WTC11 (cell line): ENCODE measurements around the gene MFF. TPM values are rescaled to one million over a fixed set of nuclear protein-coding genes. Genes with fewer than 3 reads are reported as not detected.

ENCODE experiments used
- ATAC-seq: fragments of 200-7000 bp; cut with Tn5 transposase; 2 replicates; pipeline ENCODE4 v1.10.0; 2021; ENCODE audit warnings: mild to moderate bottlenecking, moderate library complexity
- CTCF ChIA-PET: fragments of 300-600 bp; sonication (Branson Sonifier 250); formaldehyde crosslinking; loops from one replicate; lab custom pipeline; 2021; ENCODE audit warnings: antibody characterized with exemption; lab: Charles Lee
- POLR2A ChIA-PET: fragments of 350-600 bp; sonication (Branson Sonifier 250); formaldehyde crosslinking; loops from one replicate; lab custom pipeline; 2021; ENCODE audit warnings: antibody characterized with exemption; lab: Charles Lee
- DNase-seq: peaks from one replicate; pipeline ENCODE4 v3.0.0; 2021; ENCODE audit warnings: low spot score
- H3K27ac Mint-ChIP-seq: 2 replicates; pipeline ENCODE4 v1.8.0; 2021; ENCODE audit warnings: mixed read lengths
- H3K27me3 Mint-ChIP-seq: 2 replicates; pipeline ENCODE4 v1.8.0; 2021; ENCODE audit warnings: low read depth, mild to moderate bottlenecking, moderate library complexity, mixed read lengths
- H3K36me3 Mint-ChIP-seq: 2 replicates; pipeline ENCODE4 v1.8.0; 2021; ENCODE audit warnings: mixed read lengths
- H3K4me1 Mint-ChIP-seq: 2 replicates; pipeline ENCODE4 v1.8.0; 2022; ENCODE audit warnings: mixed read lengths
- H3K4me3 Mint-ChIP-seq: 2 replicates; pipeline ENCODE4 v1.8.0; 2021; ENCODE audit warnings: mild to moderate bottlenecking, moderate library complexity, mixed read lengths
- H3K9me3 Mint-ChIP-seq: 2 replicates; pipeline ENCODE4 v1.8.0; 2021; ENCODE audit warnings: mixed read lengths
- ARID4B ChIP-seq: sonication (generic); formaldehyde crosslinking; IDR thresholded peaks from 2 replicates; pipeline ENCODE4 v1.8.0; 2023; ENCODE audit warnings: missing genetic modification reagents, mild to moderate bottlenecking, borderline replicate concordance
- ATF2 ChIP-seq: sonication (generic); formaldehyde crosslinking; IDR thresholded peaks from 2 replicates; pipeline ENCODE4 v1.8.1; 2022; ENCODE audit warnings: low read depth, missing genetic modification reagents, borderline replicate concordance
- ATF3 ChIP-seq: sonication (generic); formaldehyde crosslinking; conservative IDR thresholded peaks from 2 replicates; pipeline ENCODE4 v1.8.1; 2022; ENCODE audit warnings: mild to moderate bottlenecking, missing genetic modification reagents
- GTF2I ChIP-seq: fragments of 250-450 bp; sonication (Bioruptor Pico); conservative IDR thresholded peaks from 2 replicates; pipeline ENCODE4 v1.4.0; 2021; ENCODE audit warnings: mild to moderate bottlenecking
- HMGA2 ChIP-seq: fragments of 250-450 bp; sonication (Bioruptor Pico); IDR thresholded peaks from 2 replicates; pipeline ENCODE4 v1.4.0; 2021; ENCODE audit warnings: mild to moderate bottlenecking, moderate library complexity
- IRF1 ChIP-seq: sonication (generic); formaldehyde crosslinking; IDR thresholded peaks from 2 replicates; pipeline ENCODE4 v1.8.0; 2023; ENCODE audit warnings: missing genetic modification reagents
- JAZF1 ChIP-seq: fragments of 250-450 bp; sonication (Bioruptor Pico); IDR thresholded peaks from 2 replicates; pipeline ENCODE4 v1.9.0; 2021; ENCODE audit warnings: moderate library complexity, mild to moderate bottlenecking, inconsistent platforms
- MAX ChIP-seq: sonication (generic); formaldehyde crosslinking; IDR thresholded peaks from 2 replicates; pipeline ENCODE4 v1.8.0; 2022; ENCODE audit warnings: mild to moderate bottlenecking, missing genetic modification reagents
- MXD4 ChIP-seq: fragments of 250-450 bp; sonication (Bioruptor Pico); IDR thresholded peaks from 2 replicates; pipeline ENCODE4 v1.8.0; 2021; ENCODE audit warnings: mild to moderate bottlenecking, moderate library complexity, borderline replicate concordance
- PREB ChIP-seq: sonication (generic); formaldehyde crosslinking; IDR thresholded peaks from 2 replicates; pipeline ENCODE4 v1.8.1; 2022; ENCODE audit warnings: mild to moderate bottlenecking, missing genetic modification reagents, moderate library complexity, borderline replicate concordance
- SMAD4 ChIP-seq: sonication (generic); formaldehyde crosslinking; IDR thresholded peaks from 2 replicates; pipeline ENCODE4 v1.8.0; 2022; ENCODE audit warnings: mild to moderate bottlenecking, missing genetic modification reagents
- ZNF121 ChIP-seq: sonication (generic); formaldehyde crosslinking; IDR thresholded peaks from 2 replicates; pipeline ENCODE4 v1.8.0; 2023; ENCODE audit warnings: missing genetic modification reagents
- ZNF263 ChIP-seq: sonication (generic); formaldehyde crosslinking; IDR thresholded peaks from 2 replicates; pipeline ENCODE4 v1.8.1; 2022; ENCODE audit warnings: low read depth, mild to moderate bottlenecking, moderate library complexity, missing genetic modification reagents
- ZNF281 ChIP-seq: sonication (generic); formaldehyde crosslinking; IDR thresholded peaks from 2 replicates; pipeline ENCODE4 v1.8.0; 2023; ENCODE audit warnings: mild to moderate bottlenecking, missing genetic modification reagents
- ZNF416 ChIP-seq: fragments of 250-450 bp; sonication (Bioruptor Pico); IDR thresholded peaks from 2 replicates; pipeline ENCODE4 v1.9.0; 2021; ENCODE audit warnings: mild to moderate bottlenecking, inconsistent platforms
- ZNF423 ChIP-seq: fragments of 250-450 bp; sonication (Bioruptor Pico); IDR thresholded peaks from 2 replicates; pipeline ENCODE4 v2.1.2; 2022; ENCODE audit warnings: mild to moderate bottlenecking, moderate library complexity
- ZNF671 ChIP-seq: fragments of 250-450 bp; sonication (Bioruptor Pico); IDR thresholded peaks from 2 replicates; pipeline ENCODE4 v1.8.0; 2021; ENCODE audit warnings: mild to moderate bottlenecking
- ZSCAN18 ChIP-seq: fragments of 250-450 bp; sonication (Bioruptor Pico); IDR thresholded peaks from 2 replicates; pipeline ENCODE4 v2.1.2; 2022; ENCODE audit warnings: mild to moderate bottlenecking, moderate library complexity
- total RNA-seq: library from RNA; stranded (reverse); gene quantifications from 3 replicates; pipeline ENCODE4 v1.2.3, GENCODE V29; 2021

The MFF gene
- total RNA-seq, 1 experiment from 2014 or later = 78.5 TPM

GRCh38 chr2:227296671-227297405 is 28.2 kb upstream of the MFF start (continued):
- TF ChIP-seq ARID4B (CRISPR knock-in tag) (no peak), ZNF263 (CRISPR knock-in tag) (no peak), ZNF671 (CRISPR knock-in tag) (no peak), GTF2I (no peak), IRF1 (no peak), SMAD4 (no peak)

- TF ChIP-seq ZSCAN18 (CRISPR knock-in tag) (no peak), ZNF423 (CRISPR knock-in tag) (no peak), ZNF416 (CRISPR knock-in tag) (no peak), HMGA2 (CRISPR knock-in tag) (no peak), ATF2 (CRISPR knock-in tag) (no peak), ZNF121 (no peak), MXD4 (CRISPR knock-in tag) (no peak)
- no peaks in the 10 kb centered on the region for H3K36me3 Mint-ChIP-seq
- DNase-seq = no peak
- no peaks in the 10 kb centered on the region for H3K4me1 Mint-ChIP-seq
- no peaks in the 10 kb centered on the region for H3K27me3 Mint-ChIP-seq
- POLR2A ChIA-PET = no interaction called here
- CTCF ChIA-PET = no interaction called here
- H3K9me3 Mint-ChIP-seq = 0 out of 2 replicates have a peak, but pooled peaks cover 5% of the 10 kb centered on the region
- no peak for ATAC-seq
- no peak overlapping the region for H3K27ac Mint-ChIP-seq
- no peak overlapping the region for H3K4me3 Mint-ChIP-seq
These were observed 23.5 kb upstream of the MFF start for GRCh38 chr2:227301523-227301922.

GRCh38 chr2:227308784-227309183 is 16.3 kb upstream of the MFF start:
- Mint-ChIP-seq H3K4me3 (no peak overlapping the region), H3K9me3 (peaks cover 3% of the 10 kb centered on the region), H3K4me1 (peaks cover 9% of the 10 kb centered on the region), H3K27ac (no peak overlapping the region; the same call in 1 of the 2 replicates), H3K36me3 (no peaks in the 10 kb centered on the region), H3K27me3 (no peaks in the 10 kb centered on the region)
- ChIA-PET POLR2A (no interaction called here), CTCF (no interaction called here)
- DNase-seq = no peak
- ATAC-seq = no peak
- TF ChIP-seq ZNF281 = no peak
- TF ChIP-seq ATF3 (CRISPR knock-in tag) = no peak
- TF ChIP-seq ZNF671 (CRISPR knock-in tag) = no peak
- TF ChIP-seq JAZF1 (CRISPR knock-in tag) = no peak
- no peak for TF ChIP-seq PREB (CRISPR knock-in tag)
- TF ChIP-seq MAX = no peak
